Measurements from ENCODE around the gene ERGIC1.

Gene ERGIC1

GRCh38 chr5:172920447-172920849 lies 86.4 kb downstream of the ERGIC1 start:
- DNase-seq (ENCODE audit: low spot score): no peak

GRCh38 chr5:172920995-172921394 lies 86.9 kb downstream of the ERGIC1 start:
- DNase-seq (ENCODE audit: low spot score): no peak

DNA sequence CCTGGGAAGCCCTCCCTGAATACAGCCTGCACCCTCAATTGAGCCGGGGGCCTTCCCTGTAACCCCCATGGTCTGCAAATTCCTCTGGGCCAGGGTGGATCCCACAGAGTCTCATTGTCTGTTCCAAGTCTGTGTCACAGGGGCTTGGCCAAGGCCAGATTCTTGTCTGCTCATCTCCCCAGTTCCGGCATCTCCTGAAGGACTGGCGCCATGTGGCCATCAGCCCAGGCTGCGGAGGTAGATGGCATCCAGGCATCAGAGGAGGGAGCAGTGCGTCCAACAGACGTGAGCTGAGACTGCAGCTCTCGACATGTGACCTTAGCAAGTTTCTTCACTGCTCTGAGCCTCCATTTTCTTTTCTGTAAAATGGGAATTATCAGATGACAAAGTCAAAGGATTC lies 87.9 kb downstream of the ERGIC1 start:
- DNase-seq (ENCODE audit: low spot score): no peak

- no peak for DNase-seq (ENCODE audit: low spot score)
These were observed 89.5 kb downstream of the ERGIC1 start for GRCh38 chr5:172923539-172923938.

DNA sequence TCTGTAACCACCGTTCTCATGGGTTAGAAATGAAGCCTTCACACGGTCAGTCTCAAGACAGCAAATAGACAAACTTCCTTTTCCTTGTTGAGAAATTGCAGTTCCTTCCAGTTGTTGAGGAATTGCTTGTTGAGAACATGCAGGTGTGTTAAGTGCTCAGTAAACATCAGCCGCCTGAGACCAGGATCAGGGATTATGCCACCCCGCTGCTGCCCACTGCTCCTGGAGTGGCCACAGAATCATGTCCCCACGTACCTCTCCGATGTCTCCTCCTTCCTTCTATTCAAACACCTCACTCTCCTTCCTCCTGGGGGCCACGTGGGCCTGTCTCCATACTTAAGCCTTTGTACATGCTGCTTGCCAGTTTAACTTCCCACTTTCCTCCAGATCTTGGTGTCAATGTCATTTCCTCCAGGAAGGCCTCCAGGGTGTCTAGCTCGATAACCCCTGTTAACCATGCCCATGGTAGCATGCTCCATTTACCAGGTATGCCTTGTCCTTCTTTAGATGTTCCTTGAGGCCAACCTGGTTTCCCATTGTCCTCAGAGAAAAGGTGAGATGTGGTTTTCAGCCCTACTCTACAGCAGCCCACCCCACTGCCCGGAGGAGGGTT lies 91.4 kb downstream of the ERGIC1 start:
- DNase-seq (ENCODE audit: low spot score): no peak

GRCh38 chr5:172926008-172926523 lies 92.0 kb downstream of the ERGIC1 start:
- DNase-seq (ENCODE audit: low spot score): no peak

DNA sequence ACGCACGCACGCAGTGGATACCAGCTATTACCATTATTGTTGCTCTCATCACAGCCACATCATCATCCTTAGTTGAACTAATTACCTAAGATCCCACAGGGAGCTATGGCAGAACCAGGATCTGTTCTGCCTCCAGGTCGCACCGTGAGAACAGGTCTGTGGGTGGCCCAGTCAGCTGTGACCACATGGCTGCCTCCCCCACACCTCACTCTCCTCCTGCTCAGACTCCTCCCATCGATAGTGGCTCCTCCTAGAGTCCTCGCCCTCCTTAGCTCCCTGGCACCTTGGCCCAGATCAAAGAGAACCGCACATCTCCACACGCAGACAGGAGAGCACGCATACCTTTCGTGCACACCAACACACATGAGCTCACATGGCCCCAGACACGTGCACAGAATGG lies 92.7 kb downstream of the ERGIC1 start:
- no peak for DNase-seq (ENCODE audit: low spot score)

- DNase-seq (ENCODE audit: low spot score): no peak
These were observed 95.4 kb downstream of the ERGIC1 start for GRCh38 chr5:172929371-172929838.

DNA sequence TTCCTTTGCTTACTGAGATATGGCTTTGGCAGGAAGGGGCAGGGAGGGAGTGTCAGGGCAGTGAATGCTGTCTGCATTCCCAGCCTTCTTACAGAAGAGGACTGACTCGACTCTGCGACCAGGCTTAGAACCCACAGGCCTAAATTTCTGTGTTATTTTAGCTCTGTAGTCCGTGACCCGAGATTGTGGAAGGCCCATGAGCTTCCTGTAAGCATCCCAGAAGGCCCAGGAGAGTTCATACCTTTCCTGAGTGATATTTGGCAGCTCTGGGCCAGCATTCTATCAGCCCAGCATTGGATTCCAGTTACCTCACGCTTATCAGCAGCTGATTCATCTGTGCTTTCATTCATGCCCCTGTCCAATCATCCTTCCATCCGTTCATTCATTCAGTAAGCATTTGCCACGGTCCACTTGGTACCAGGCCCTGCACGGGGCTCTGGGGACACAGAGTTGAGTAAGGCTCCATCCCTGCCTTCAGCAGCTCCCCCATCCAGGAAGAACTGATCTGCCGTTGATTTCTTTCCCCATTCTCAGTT lies 97.0 kb downstream of the ERGIC1 start:
- peak; percentile 30 for DNase-seq (ENCODE audit: low spot score)

DNA sequence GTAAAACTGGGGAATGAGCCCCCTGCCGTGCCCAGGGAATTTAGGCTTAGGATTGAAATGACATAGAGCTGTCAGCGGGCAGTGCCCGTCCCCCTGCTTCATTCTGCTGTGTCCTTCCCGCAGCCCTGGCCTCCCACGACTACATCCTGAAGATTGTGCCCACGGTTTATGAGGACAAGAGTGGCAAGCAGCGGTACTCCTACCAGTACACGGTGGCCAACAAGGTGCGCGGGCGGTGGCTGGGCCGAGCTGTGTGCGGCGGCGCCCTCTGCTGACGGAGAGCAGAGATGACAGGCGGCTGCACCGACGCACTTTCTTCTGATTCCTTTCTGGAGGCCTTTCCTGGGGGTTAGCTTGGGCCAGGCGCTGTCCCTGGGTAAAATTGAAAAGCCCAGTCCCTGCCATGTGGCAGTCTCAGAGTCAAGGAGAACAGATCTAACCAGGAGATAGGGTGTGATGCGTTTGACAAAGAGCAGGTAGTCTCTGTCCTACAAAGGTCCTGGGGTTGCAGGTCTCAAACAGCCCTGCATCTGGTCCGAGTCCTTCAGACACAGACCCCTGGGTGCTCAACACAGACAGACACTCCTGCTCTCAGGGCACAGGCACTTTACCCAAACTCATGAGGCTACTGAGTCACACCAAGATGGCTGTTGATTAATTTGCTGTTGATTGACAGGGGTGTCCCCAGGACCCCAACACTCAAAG lies 98.4 kb downstream of the ERGIC1 start:
- peak; percentile 68 for DNase-seq (ENCODE audit: low spot score)

DNA sequence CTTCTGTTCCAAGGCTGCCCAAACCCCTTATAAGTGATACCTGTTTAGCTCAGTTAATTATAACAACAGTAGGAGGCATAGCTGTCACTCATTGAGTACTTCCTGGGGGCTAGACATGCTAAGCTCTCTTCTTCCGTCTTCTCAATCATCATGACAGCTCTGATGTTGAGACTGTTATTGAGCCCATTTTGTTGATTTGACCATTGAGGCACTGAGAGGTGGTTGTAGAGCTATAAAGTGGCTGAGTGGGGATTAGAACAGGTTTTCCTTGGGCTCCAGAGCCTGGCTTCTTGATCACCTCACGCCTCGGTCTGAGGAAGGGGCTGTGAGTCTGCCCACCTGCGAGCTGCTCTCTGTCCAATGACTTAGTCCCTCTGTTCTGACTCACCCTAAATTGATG lies 99.2 kb downstream of the ERGIC1 start:
- DNase-seq (ENCODE audit: low spot score): no peak

- DNase-seq (ENCODE audit: low spot score): no peak
These were observed 101.0 kb downstream of the ERGIC1 start for GRCh38 chr5:172935096-172935495.

DNA sequence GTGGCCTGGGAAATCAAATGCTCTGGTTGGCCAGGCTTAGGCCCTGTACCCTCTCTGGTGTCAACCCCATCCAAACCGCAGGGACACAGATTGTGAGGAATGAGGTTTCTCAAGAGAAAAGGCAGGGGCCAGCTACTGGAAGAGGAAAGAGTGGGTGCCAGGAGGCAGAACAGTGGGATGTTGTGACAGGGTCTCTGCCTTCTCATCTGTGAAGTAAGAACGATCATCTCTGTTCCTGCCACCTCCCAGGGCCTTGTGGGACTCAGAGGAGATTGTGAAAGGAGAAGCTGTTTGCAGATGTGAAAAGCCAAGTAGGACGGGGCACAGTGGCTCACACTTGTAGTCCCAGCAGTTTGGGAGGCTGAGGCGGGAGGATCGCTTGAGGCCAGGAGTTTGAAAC lies 102.3 kb downstream of the ERGIC1 start:
- DNase-seq (ENCODE audit: low spot score): no peak

GRCh38 chr5:172939071-172939470 lies 105.0 kb downstream of the ERGIC1 start:
- peak; percentile 55 for DNase-seq (ENCODE audit: low spot score)

DNA sequence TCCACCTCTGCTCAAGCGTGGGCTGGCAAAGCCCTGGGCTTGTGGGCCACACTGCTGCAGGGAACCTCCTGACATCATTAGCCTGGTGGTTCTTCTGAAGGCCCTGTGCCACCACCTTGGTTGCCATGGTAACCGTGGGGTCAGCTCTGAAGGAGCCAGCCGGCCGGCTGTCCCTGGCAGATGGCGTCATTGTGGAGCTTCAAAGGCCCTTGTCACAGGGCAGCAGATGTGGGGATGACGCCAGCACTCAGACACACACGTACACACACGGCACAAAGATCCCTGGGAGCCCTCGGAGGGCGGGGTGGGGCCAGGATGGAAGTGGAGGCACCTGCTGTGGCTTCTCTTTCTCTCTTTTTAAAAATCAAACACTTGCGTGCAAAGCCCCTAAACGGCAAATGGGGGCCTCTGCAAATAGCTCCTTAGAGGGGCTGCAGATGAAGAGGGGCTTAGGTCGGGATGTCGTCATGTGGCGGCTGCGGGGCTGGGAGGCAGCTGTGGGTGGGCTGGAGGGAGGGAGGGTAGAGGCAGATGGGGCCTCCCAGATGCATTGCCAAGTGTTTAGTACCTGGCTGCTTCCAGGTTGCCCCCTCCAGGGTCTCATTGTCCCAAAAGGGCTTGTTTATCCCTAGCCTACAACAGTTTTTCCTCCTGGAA lies 105.7 kb downstream of the ERGIC1 start:
- no peak for DNase-seq (ENCODE audit: low spot score)

GRCh38 chr5:172940268-172941066 lies 106.4 kb downstream of the ERGIC1 start:
- no peak for DNase-seq (ENCODE audit: low spot score)

GRCh38 chr5:172941067-172941516 lies 107.0 kb downstream of the ERGIC1 start:
- DNase-seq (ENCODE audit: low spot score): no peak

DNA sequence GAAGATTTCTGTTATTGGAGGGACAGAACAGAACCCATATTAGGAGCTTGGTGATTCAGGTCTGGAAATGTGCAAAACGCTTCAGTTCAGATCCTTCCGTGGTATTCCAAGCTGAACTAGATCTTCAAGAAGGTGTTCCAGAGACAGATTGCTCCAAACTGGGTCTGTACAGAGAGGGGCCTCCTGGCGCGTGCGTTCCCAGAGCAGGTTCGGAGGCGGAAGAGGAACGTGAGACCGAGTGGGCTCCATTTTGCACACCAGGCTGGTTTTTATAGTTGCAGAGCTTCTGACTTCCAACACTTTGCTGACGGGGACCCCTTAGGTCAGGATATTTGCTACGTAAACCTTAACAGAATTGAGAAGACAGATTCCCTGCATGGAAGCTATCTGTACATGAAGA lies 108.5 kb downstream of the ERGIC1 start:
- DNase-seq (ENCODE audit: low spot score): no peak

- DNase-seq (ENCODE audit: low spot score): no peak
These were observed 109.3 kb downstream of the ERGIC1 start for GRCh38 chr5:172943283-172943841.

GRCh38 chr5:172943906-172944305 lies 109.9 kb downstream of the ERGIC1 start:
- DNase-seq (ENCODE audit: low spot score): no peak

DNA sequence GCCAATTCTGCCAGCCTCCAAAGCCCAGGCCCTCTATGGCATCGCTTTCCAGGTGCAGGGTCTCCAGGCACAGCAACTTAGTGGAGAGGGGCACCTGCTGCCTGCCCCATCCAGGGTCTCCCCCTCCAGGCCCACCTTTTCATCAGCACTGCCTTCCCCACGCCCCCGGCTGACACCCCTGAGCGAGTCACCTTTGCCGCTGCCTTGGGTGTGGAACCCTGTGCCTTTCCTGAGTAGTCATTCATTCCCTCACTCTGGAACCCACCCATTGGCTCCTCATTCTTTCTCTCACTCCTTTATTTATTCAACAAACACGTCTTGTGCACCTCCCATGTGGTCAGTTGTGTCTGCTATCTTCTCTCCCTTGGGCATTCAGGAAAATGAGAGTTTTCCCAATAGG lies 110.7 kb downstream of the ERGIC1 start:
- DNase-seq (ENCODE audit: low spot score): no peak

DNA sequence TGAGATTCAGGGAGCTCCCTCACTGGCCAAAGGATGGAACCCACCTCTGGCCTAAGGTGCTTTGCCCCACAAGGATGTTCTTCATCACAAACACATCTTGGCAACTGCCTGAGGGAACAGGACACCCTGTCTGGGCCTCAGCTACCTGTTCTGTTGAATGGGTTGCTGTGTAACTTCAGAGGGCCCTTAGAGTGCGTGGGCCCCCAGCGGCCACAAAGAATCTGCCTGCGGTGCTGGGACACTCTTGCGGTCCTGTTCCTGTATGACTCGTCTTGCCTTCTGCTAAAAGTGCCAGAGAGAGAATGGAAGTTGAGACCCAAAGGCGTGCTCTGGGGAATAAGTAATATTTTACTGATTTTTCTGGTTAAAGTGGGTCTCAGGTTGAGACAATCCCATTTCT lies 111.1 kb downstream of the ERGIC1 start:
- DNase-seq (ENCODE audit: low spot score): no peak
